GM12878 (cell line): ENCODE results near the gene TDP1. TPM values are rescaled to one million over a fixed set of nuclear protein-coding genes. Genes with fewer than 3 reads are reported as not detected.

ENCODE experiments used
- ATAC-seq: fragments of 200-7000 bp; cut with Tn5 transposase; 3 replicates; pipeline ENCODE4 v1.9.1; 2020; ENCODE audit warnings: mild to moderate bottlenecking, moderate library complexity
- BruUV-seq: library from RNA; stranded (reverse); fragments of 400-500 nt; replicated peaks from 2 replicates; lab custom pipeline; 2021; lab: Mats Ljungman, UMichigan
- CTCF ChIA-PET: fragments of 300-600 bp; sonication (Branson Sonifier 250); formaldehyde crosslinking; extraction: SDS; loops from one replicate; lab custom pipeline; 2021; ENCODE audit warnings: inconsistent platforms; lab: Yijun Ruan, JAX
- POLR2A ChIA-PET: fragments of 350-600 bp; formaldehyde crosslinking; extraction: SDS; loops from one replicate; lab custom pipeline; 2021; ENCODE audit warnings: inconsistent platforms; lab: Charles Lee
- RAD21 ChIA-PET: fragments of 300-600 bp; sonication (Branson Sonifier 250); formaldehyde crosslinking; loops from one replicate; lab custom pipeline; 2023; ENCODE audit warnings: antibody characterized with exemption; ENCODE audit not compliant: unreplicated experiment; lab: Charles Lee
- SMC1A ChIA-PET: fragments of 300-600 bp; sonication (Branson Sonifier 250); formaldehyde crosslinking; loops from one replicate; lab custom pipeline; 2023; ENCODE audit not compliant: unreplicated experiment, uncharacterized antibody; lab: Charles Lee
- DNase-seq: peaks from one replicate; pipeline ENCODE4 v3.0.0-alpha.2; 2011; ENCODE audit warnings: low read depth, low spot score
- FAIRE-seq: peaks from 3 replicates; lab custom pipeline; 2011; peaks lifted over from hg19 to GRCh38; lab: Jason Lieb, UNC
- H2AFZ ChIP-seq: 2 replicates; pipeline ENCODE4 v1.6.0; 2011; ENCODE audit warnings: low read depth, low read length, control low read depth; ENCODE audit not compliant: control insufficient read depth
- H3K27ac ChIP-seq: 2 replicates; pipeline ENCODE4 v1.5.1; 2011; ENCODE audit warnings: control low read depth; ENCODE audit not compliant: control insufficient read depth, insufficient read depth
- H3K27me3 ChIP-seq, 2 experiments: replicated peaks in 1 of 2; 2 replicates each; pipeline versions ENCODE4 v1.6.0 to v1.6.1; 2011; ENCODE audit warnings: low read length in 1 of 2; ENCODE audit not compliant: control insufficient read depth in 2 of 2, insufficient read depth in 2 of 2
- H3K36me3 ChIP-seq, 2 experiments: 2 replicates each; pipeline ENCODE4 v1.5.1; 2011; ENCODE audit warnings: low read length in 1 of 2; ENCODE audit not compliant: control insufficient read depth in 2 of 2, insufficient read depth in 2 of 2
- H3K4me1 ChIP-seq: 2 replicates; pipeline ENCODE4 v1.6.1; 2011; ENCODE audit warnings: mild to moderate bottlenecking, low read length, moderate library complexity, mixed read lengths; ENCODE audit not compliant: control insufficient read depth, insufficient read depth
- H3K4me2 ChIP-seq: 2 replicates; pipeline ENCODE4 v1.6.0; 2011; ENCODE audit warnings: control low read depth; ENCODE audit not compliant: control insufficient read depth, insufficient read depth
- H3K4me3 ChIP-seq: fragments of 200-600 bp; sonication (generic); 2 replicates; pipeline ENCODE4 v1.5.1; 2016
- H3K79me2 ChIP-seq: 2 replicates; pipeline ENCODE4 v1.6.0; 2011; ENCODE audit warnings: low read length; ENCODE audit not compliant: control insufficient read depth, insufficient read depth
- H3K9ac ChIP-seq: 2 replicates; pipeline ENCODE4 v1.8.0; 2011; ENCODE audit warnings: low read length, control low read depth, mixed read lengths; ENCODE audit not compliant: control insufficient read depth, insufficient read depth
- H3K9me3 ChIP-seq: replicated peaks from 3 replicates; pipeline ENCODE4 v1.5.1; 2011; ENCODE audit warnings: mild to moderate bottlenecking, low read length; ENCODE audit not compliant: control insufficient read depth, insufficient read depth
- H4K20me1 ChIP-seq: 2 replicates; pipeline ENCODE4 v1.6.0; 2011; ENCODE audit not compliant: control insufficient read depth, insufficient read depth
- ESRRA ChIP-seq: IDR thresholded peaks from 2 replicates; pipeline ENCODE4 v1.6.1; 2012; ENCODE audit warnings: mild to moderate bottlenecking, low read length, improper control_type of control experiment
- FOS ChIP-seq: IDR thresholded peaks from 3 replicates; pipeline ENCODE4 v1.6.1; 2011; ENCODE audit warnings: borderline replicate concordance; ENCODE audit not compliant: insufficient read length; ENCODE audit errors: extremely low read depth
- HSF1 ChIP-seq: fragments of 150-350 bp; IDR thresholded peaks from 2 replicates; pipeline ENCODE4 v1.6.1; 2014; ENCODE audit warnings: mild to moderate bottlenecking, low read depth, low read length
- LARP7 ChIP-seq: fragments of 450-650 bp; IDR thresholded peaks from 2 replicates; pipeline ENCODE4 v1.6.1; 2017; ENCODE audit warnings: mild to moderate bottlenecking
- PAX8 ChIP-seq: fragments of 450-650 bp; IDR thresholded peaks from 2 replicates; pipeline ENCODE4 v1.6.1; 2017; ENCODE audit warnings: mild to moderate bottlenecking, moderate library complexity
- RAD51 ChIP-seq: fragments of 450-650 bp; IDR thresholded peaks from 2 replicates; pipeline ENCODE4 v1.6.1; 2016; ENCODE audit warnings: moderate library complexity, mild to moderate bottlenecking, inconsistent platforms
- RELB ChIP-seq: fragments of 450-650 bp; IDR thresholded peaks from 2 replicates; pipeline ENCODE4 v1.6.1; 2017; ENCODE audit warnings: low read depth, mild to moderate bottlenecking, moderate library complexity
- SIX5 ChIP-seq: IDR thresholded peaks from 2 replicates; pipeline ENCODE4 v1.6.1; 2011; ENCODE audit warnings: mild to moderate bottlenecking, low read depth, low read length, moderate library complexity; ENCODE audit not compliant: severe bottlenecking
- SMC3 ChIP-seq: IDR thresholded peaks from 2 replicates; pipeline ENCODE4 v1.6.1; 2011; ENCODE audit warnings: low read length, improper control_type of control experiment, borderline replicate concordance
- SUZ12 ChIP-seq: fragments of 200-600 bp; sonication (generic); IDR thresholded peaks from one replicate; pipeline ENCODE4 v1.6.1; 2018; ENCODE audit warnings: antibody characterized with exemption, mild to moderate bottlenecking; ENCODE audit not compliant: unreplicated experiment
- TARDBP ChIP-seq: IDR thresholded peaks from 2 replicates; pipeline ENCODE4 v1.6.1; 2016; ENCODE audit warnings: borderline replicate concordance
- WGBS: methylation state at CpG from one replicate; pipeline ENCODE4 v1.1.6; 2016; ENCODE audit warnings: low lambda C conversion rate; ENCODE audit not compliant: insufficient replicate concordance, insufficient coverage; ENCODE audit errors: missing lambda C conversion rate; 5-methylcytosine and 5-hydroxymethylcytosine counted together
- in situ Hi-C: fragments of 300-500 bp; cut with MboI; formaldehyde crosslinking; loops from 9 replicates; pipeline ENCODE4 v1.14.3; 2018; ENCODE audit warnings: mixed read lengths
- intact Hi-C: fragments of 100-400 bp; cut with micrococcal nuclease; formaldehyde crosslinking; loops from one replicate; pipeline ENCODE4 v1.14.2; 2022; ENCODE audit not compliant: unreplicated experiment
- polyA plus RNA-seq, 11 experiments: library from polyadenylated mRNA; depleted of rRNA in 4 of 11; unstranded in 6 of 11; stranded (reverse) in 5 of 11; fragments of >200 nt; fragmentation: Nextera tagmentation in 4 of 11; fragmentation: Illumina TruSeq in 1 of 11; extraction: Ambion mirVana in 4 of 11; extraction: Trizol in 1 of 11; gene quantifications; 1 replicate in 1 of 11; 2 replicates in 10 of 11; pipeline versions ENCODE4 v1.2.1 to v1.2.3, GENCODE V29; 2011 to 2016; ENCODE audit warnings: inconsistent platforms in 2 of 11, missing spikeins in 2 of 11, low read depth in 1 of 11
- total RNA-seq, 4 experiments: library from RNA; depleted of rRNA in 3 of 4; stranded (reverse); fragments of >200 nt in 3 of 4; fragmentation: Illumina TruSeq in 1 of 4; extraction: Trizol in 1 of 4; gene quantifications; 2 replicates each; pipeline versions ENCODE4 v1.2.1 to v1.2.3, GENCODE V29; 2013 to 2021

The TDP1 gene
- total and polyA plus RNA-seq, 10 of the 15 experiments (the other 5 are each of a cell fraction or from before 2014, with no cell fraction given), result 40.2 to 60.4 (median 54.1) TPM

- no peak for DNase-seq
- Histone ChIP-seq H3K9ac (no peak overlapping the region), H4K20me1 (no peaks in the 10 kb centered on the region), H3K4me3 (no peak overlapping the region), H2AFZ (no peak overlapping the region), H3K9me3 (peaks cover 3% of the 10 kb centered on the region; the same call in 2 of the 3 replicates), H3K27me3 (peaks cover 0 to under 1% of the 10 kb centered on the region in 2 experiments; a peak in 2 of 4 replicates), H3K27ac (no peak overlapping the region), H3K4me1 (peaks cover 2% of the 10 kb centered on the region; the same call in 1 of the 2 replicates), H3K4me2 (no peak overlapping the region), H3K36me3 (no peaks in the 10 kb centered on the region), H3K79me2 (no peaks in the 10 kb centered on the region)
- ChIA-PET RAD21 (no interaction called here), SMC1A (no interaction called here), CTCF (no interaction called here)
- no peak for ATAC-seq
- 0% methylated on average over 1 of the region's 1 CpG for whole genome bisulfite sequencing
- in situ Hi-C loops, result no loop called here
- no TSS peak for BruUV-seq
- FAIRE-seq, result no peak
- TF ChIP-seq FOS (no peak), TARDBP (no peak), LARP7 (no peak), ESRRA (no peak), RELB (no peak), SMC3 (no peak), SIX5 (no peak), RAD51 (no peak), SUZ12 (no peak), PAX8 (no peak), HSF1 (no peak)
- TF ChIP-seq, all 136 proteins: peak for 0
- POLR2A ChIA-PET, result no interaction called here
- intact Hi-C loops, result no loop called here
These were observed 99.1 kb downstream of the TDP1 start for GRCh38 chr14:90054803-90055202.
